ENCODE measurements around the gene HMHB1. TPM values are rescaled to one million over a fixed set of nuclear protein-coding genes. Genes with fewer than 3 reads are reported as not detected.

HMHB1 gene
- total and polyA plus RNA-seq, 2 donors (not counting 1 experiment from before 2014, with no cell fraction given), result not detected

DNA sequence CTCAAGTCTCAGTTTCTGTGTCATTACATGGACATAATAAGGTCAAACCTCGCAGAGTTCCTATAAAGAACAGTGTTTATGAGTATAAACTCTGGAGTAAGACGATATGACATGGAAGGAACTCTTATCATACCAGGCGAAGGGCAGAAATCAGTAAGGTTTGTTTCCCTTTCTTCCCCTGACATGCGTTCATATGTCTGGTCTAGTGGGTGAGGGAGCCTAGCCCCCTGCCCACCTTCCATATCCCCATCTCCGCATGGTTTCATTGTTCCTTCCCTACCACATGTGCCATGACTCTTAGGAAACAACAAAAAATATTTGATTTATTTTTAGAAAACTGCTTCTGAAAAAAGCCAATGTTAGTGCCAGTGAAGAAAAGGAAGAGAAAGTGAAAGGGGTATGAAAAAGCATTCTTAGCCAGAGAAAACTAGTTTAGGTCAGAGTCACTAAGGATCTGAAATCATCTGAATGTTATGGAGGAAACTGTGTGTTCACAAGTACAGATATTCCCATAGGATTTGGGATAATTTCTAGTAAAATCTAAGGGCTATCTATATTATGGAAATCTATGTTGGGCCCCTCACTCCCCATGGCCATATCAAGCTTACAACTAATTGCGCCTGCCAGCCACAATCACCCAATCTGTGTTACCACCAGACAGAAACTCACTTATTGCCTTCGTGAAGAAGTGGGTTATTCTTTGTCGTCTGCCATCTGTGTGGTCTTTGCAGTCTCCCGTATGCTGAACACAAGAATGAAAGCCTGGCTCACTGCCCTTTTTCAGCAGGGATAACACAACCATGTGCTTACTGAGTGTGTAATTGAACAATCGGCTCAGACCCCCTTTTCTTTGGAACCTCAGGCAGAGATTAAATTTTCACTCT, 19.9 kb upstream of the HMHB1 start:
- Histone ChIP-seq H3K9ac (ENCODE audit: insufficient read depth, low read length) (no peak overlapping the region), H4K20me1 (ENCODE audit: control insufficient read depth, extremely low read depth, insufficient read depth, low read length) (no peaks in the 10 kb centered on the region), H3K79me2 (ENCODE audit: control insufficient read depth, insufficient read depth, low read length) (no peaks in the 10 kb centered on the region), H3K4me2 (ENCODE audit: extremely low read depth, insufficient read depth, low read length) (peak overlapping the region; percentile 41), H3K27me3 (ENCODE audit: control insufficient read depth, insufficient read depth, low read length) (no peaks in the 10 kb centered on the region), H3K9me3 (ENCODE audit: control insufficient read depth, insufficient read depth, low read depth, low read length) (no peaks in the 10 kb centered on the region), H3K4me3 (replicated peaks in 1 of 4; ENCODE audit: control extremely low read depth in 1 of 4, insufficient read depth in 1 of 4, low read depth in 3 of 4, low read length in 4 of 4) (no peak overlapping the region), H3K27ac (ENCODE audit: insufficient read depth, low read length) (no peak overlapping the region), H2AFZ (ENCODE audit: low read length) (peak overlapping the region; percentile 54), H3K36me3 (ENCODE audit: control insufficient read depth, insufficient read depth, low read length) (no peaks in the 10 kb centered on the region), H3K4me1 (ENCODE audit: control insufficient read depth, extremely low read depth, insufficient read depth, low read length) (peaks cover 2% of the 10 kb centered on the region)
- no peak for TF ChIP-seq EZH2 (IDR thresholded peaks at IDR 0.05; ENCODE audit: low read length, missing control alignments)
- TF ChIP-seq, protein P1, sequence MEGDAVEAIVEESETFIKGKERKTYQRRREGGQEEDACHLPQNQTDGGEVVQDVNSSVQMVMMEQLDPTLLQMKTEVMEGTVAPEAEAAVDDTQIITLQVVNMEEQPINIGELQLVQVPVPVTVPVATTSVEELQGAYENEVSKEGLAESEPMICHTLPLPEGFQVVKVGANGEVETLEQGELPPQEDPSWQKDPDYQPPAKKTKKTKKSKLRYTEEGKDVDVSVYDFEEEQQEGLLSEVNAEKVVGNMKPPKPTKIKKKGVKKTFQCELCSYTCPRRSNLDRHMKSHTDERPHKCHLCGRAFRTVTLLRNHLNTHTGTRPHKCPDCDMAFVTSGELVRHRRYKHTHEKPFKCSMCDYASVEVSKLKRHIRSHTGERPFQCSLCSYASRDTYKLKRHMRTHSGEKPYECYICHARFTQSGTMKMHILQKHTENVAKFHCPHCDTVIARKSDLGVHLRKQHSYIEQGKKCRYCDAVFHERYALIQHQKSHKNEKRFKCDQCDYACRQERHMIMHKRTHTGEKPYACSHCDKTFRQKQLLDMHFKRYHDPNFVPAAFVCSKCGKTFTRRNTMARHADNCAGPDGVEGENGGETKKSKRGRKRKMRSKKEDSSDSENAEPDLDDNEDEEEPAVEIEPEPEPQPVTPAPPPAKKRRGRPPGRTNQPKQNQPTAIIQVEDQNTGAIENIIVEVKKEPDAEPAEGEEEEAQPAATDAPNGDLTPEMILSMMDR (conservative IDR thresholded peaks at IDR 0.05 in 1 of 2, IDR thresholded peaks at IDR 0.05 in 1 of 2; ENCODE audit: low read depth in 1 of 2, low read length in 2 of 2), result no peak
- DNase-seq (ENCODE audit: low read depth in 2 of 2), result peak in 1 of 2 donors; percentile 24

DNA sequence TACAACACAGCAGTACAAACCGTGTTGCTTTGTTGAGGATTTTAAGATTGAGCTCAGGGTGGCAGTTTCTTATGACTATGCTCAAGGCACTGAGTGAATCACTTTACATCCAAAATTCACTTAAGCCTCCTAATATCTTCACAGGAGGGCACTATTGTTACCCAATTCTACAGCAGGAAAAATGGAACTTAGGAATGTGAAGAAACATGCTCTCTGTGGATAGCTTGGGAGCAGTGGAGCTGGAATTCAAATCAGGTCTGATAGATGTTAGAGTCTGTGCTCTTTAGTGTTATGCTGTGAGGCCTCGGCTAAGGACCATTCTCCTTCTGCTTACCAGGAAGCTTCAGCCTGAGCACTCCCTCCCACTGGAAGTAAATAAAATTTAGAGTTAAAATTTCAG, 18.7 kb upstream of the HMHB1 start:
- H3K4me1 ChIP-seq (ENCODE audit: control insufficient read depth, extremely low read depth, insufficient read depth, low read length), result peaks cover 2% of the 10 kb centered on the region
- TF ChIP-seq EZH2 (IDR thresholded peaks at IDR 0.05; ENCODE audit: low read length, missing control alignments), result no peak
- TF ChIP-seq, protein P1 (conservative IDR thresholded peaks at IDR 0.05 in 1 of 2, IDR thresholded peaks at IDR 0.05 in 1 of 2; ENCODE audit: low read depth in 1 of 2, low read length in 2 of 2), result no peak
- no peaks in the 10 kb centered on the region for H3K9me3 ChIP-seq (ENCODE audit: control insufficient read depth, insufficient read depth, low read depth, low read length)
- H3K27ac ChIP-seq (ENCODE audit: insufficient read depth, low read length), result no peak overlapping the region
- H3K4me2 ChIP-seq (ENCODE audit: extremely low read depth, insufficient read depth, low read length), result no peak overlapping the region
- H3K4me3 ChIP-seq (replicated peaks in 1 of 4; ENCODE audit: control extremely low read depth in 1 of 4, insufficient read depth in 1 of 4, low read depth in 3 of 4, low read length in 4 of 4), result no peak overlapping the region
- no peaks in the 10 kb centered on the region for H4K20me1 ChIP-seq (ENCODE audit: control insufficient read depth, extremely low read depth, insufficient read depth, low read length)
- no peak overlapping the region for H2AFZ ChIP-seq (ENCODE audit: low read length)
- no peaks in the 10 kb centered on the region for H3K36me3 ChIP-seq (ENCODE audit: control insufficient read depth, insufficient read depth, low read length)
- no peaks in the 10 kb centered on the region for H3K27me3 ChIP-seq (ENCODE audit: control insufficient read depth, insufficient read depth, low read length)
- no peak for DNase-seq (ENCODE audit: low read depth in 2 of 2)
- no peak overlapping the region for H3K9ac ChIP-seq (ENCODE audit: insufficient read depth, low read length)
- H3K79me2 ChIP-seq (ENCODE audit: control insufficient read depth, insufficient read depth, low read length), result no peaks in the 10 kb centered on the region

DNA sequence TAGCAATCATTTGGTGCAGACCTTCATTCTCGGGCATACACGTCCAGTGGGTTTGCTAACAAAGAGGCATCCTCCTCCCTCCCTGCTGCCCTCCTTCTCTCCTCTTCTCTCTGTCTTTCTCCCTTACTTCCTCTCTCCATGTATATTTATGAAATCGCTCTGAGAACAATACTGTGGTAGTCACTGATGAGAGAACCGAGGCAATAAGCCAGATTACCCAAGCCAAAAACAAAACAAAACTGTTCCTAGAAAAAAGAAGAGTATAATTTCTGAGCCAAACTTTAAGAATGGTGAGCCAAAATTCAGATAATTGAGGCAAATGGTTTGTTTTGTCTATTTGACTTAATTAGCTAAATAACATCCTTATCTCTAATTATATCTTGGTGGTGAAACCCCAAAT, 15.8 kb upstream of the HMHB1 start:
- Histone ChIP-seq H3K4me2 (ENCODE audit: extremely low read depth, insufficient read depth, low read length) (no peak overlapping the region), H3K27ac (ENCODE audit: insufficient read depth, low read length) (no peak overlapping the region), H2AFZ (ENCODE audit: low read length) (no peak overlapping the region), H4K20me1 (ENCODE audit: control insufficient read depth, extremely low read depth, insufficient read depth, low read length) (no peaks in the 10 kb centered on the region), H3K4me1 (ENCODE audit: control insufficient read depth, extremely low read depth, insufficient read depth, low read length) (peaks cover 2% of the 10 kb centered on the region), H3K4me3 (replicated peaks in 1 of 4; ENCODE audit: control extremely low read depth in 1 of 4, insufficient read depth in 1 of 4, low read depth in 3 of 4, low read length in 4 of 4) (no peak overlapping the region), H3K9ac (ENCODE audit: insufficient read depth, low read length) (no peak overlapping the region), H3K27me3 (ENCODE audit: control insufficient read depth, insufficient read depth, low read length) (no peaks in the 10 kb centered on the region), H3K79me2 (ENCODE audit: control insufficient read depth, insufficient read depth, low read length) (no peaks in the 10 kb centered on the region), H3K36me3 (ENCODE audit: control insufficient read depth, insufficient read depth, low read length) (no peaks in the 10 kb centered on the region), H3K9me3 (ENCODE audit: control insufficient read depth, insufficient read depth, low read depth, low read length) (no peaks in the 10 kb centered on the region)
- no peak for DNase-seq (ENCODE audit: low read depth in 2 of 2)
- TF ChIP-seq EZH2 (IDR thresholded peaks at IDR 0.05; ENCODE audit: low read length, missing control alignments), result no peak
- TF ChIP-seq, protein P1 (conservative IDR thresholded peaks at IDR 0.05 in 1 of 2, IDR thresholded peaks at IDR 0.05 in 1 of 2; ENCODE audit: low read depth in 1 of 2, low read length in 2 of 2), result no peak

All from fibroblast of lung (primary cell).